ENCODE measurements around the gene RIMS4.

DNA sequence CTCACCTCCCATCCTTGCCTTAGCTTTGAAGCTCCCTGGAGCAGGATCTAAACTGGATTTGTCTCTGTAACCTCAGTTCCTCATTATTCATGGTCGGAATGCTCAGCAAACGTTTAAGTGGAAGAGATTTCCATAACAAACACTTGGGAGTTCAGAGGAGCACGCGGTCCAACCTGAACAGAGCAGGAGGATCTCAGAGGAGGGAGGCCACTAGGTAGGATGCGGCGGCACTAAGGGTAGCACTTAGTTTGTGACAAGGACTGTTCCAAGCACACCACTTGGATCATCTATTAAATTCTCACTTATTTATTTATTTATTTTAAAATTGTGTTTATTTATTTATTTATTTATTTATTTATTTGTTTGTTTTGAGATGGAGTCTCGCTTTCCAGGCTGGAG, 108.5 kb downstream of the RIMS4 start:
- TF ChIP-seq POLR2A (IDR thresholded peaks at IDR 0.05) (no peak), CTCF (IDR thresholded peaks at IDR 0.05) (no peak), POLR2AphosphoS5 (IDR thresholded peaks at IDR 0.05; ENCODE audit: insufficient read depth in 1 of 2, low read depth in 1 of 2) (no peak)
